IgD-negative memory B cell (primary cell): Measurements from ENCODE around the gene CCL28. TPM values are rescaled to one million over a fixed set of nuclear protein-coding genes. Genes with fewer than 3 reads are reported as not detected.
"Not testable (repeated sequence)": the region's sequence is repeated elsewhere in the genome, so short reads cannot be mapped to it uniquely, and the experiment has no call there.

Experiments used
- H3K27ac Mint-ChIP-seq, 3 donors: one replicate each; pipeline ENCODE4 v1.8.0; 2020 to 2022; ENCODE audit warnings: mild to moderate bottlenecking in 3 of 3, mixed read lengths in 3 of 3, moderate library complexity in 1 of 3
- H3K27me3 Mint-ChIP-seq: one replicate; pipeline ENCODE4 v1.8.0; 2021; ENCODE audit warnings: mixed read lengths
- H3K36me3 Mint-ChIP-seq: one replicate; pipeline ENCODE4 v1.8.0; 2020; ENCODE audit warnings: mild to moderate bottlenecking, mixed read lengths
- H3K4me1 Mint-ChIP-seq, 3 donors: one replicate each; pipeline ENCODE4 v1.8.0; 2020 to 2022; ENCODE audit warnings: mixed read lengths in 3 of 3, mild to moderate bottlenecking in 1 of 3
- H3K4me3 Mint-ChIP-seq, 4 donors: one replicate each; pipeline ENCODE4 v1.8.0; 2020 to 2022; ENCODE audit warnings: mild to moderate bottlenecking in 4 of 4, mixed read lengths in 4 of 4, moderate library complexity in 3 of 4
- H3K9me3 Mint-ChIP-seq, 3 donors: one replicate each; pipeline ENCODE4 v1.8.0; 2020 to 2021; ENCODE audit warnings: mixed read lengths in 3 of 3, mild to moderate bottlenecking in 1 of 3
- polyA plus RNA-seq: library from polyadenylated mRNA; unstranded; fragments of 300-500 nt; fragmentation: Illumina TruSeq; gene quantifications from one replicate; pipeline ENCODE4 v1.2.3, GENCODE V29; 2021

The CCL28 gene
- polyA plus RNA-seq, 1 donor from 2014 or later, result 13.1 TPM

DNA sequence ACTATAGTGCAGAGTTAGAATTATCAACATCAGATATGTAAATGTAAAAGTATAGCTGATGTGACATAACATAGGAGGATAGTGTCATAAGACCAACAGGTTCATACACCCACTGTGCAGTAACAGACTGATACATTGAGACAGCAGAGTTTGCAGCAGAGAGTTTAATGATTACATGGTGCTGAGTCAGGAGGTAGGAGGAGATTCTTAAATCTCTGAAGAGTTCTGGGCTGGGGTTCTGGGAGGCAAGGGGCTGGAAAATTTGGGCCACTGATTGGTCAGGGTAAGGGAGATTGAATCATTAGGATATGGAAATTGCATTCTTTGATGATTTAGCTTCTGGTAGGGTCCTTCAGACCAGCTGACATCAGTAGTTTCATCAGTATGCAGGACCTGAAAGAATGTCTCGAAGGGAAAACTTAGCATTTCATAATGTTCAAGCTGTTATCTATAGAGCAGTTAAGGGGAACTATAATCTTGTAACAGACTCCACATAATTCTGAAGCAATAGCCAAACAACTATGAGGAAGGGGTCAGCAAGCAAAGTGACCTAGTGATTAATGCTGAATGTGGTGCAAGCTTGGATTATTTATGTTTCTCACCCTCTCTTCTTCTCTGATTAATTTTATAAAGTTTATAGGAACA is 35.6 kb downstream of the CCL28 start:
- peaks cover 9% of the 10 kb centered on the region for H3K36me3 Mint-ChIP-seq

DNA sequence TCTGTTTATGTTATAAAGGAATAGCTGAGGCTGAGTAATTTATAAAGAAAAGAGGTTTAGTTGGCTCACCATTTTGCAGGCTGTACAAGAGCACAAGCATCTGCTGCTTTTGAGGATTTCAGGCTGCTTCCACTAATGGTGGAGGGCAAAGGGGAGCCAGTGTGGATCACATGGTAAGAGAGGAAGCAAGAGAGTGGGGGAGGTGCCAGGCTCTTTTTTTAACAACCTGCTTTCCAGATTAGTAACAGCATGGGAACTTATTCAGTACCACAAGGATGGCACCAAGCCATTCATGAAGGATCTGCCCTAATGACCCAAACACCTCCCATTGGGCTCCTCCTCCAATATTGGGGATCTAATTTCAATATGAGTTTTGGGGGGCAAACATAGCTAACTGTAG is 40.4 kb downstream of the CCL28 start:
- Mint-ChIP-seq H3K9me3 (peaks cover 2 to 5% (median 5%) of the 10 kb centered on the region in 3 donors), H3K27me3 (peaks cover 1% of the 10 kb centered on the region), H3K36me3 (peaks cover 15% of the 10 kb centered on the region), H3K4me3 (no peak overlapping the region), H3K27ac (no peak overlapping the region), H3K4me1 (no peaks in the 10 kb centered on the region)

More for the DNA sequence above, 35.6 kb downstream of the CCL28 start:
- H3K27ac Mint-ChIP-seq, result peak overlapping the region in 1 of 3 donors; percentile 12
- H3K4me3 Mint-ChIP-seq, result peak overlapping the region in 1 of 4 donors; percentile 83
- H3K9me3 Mint-ChIP-seq, result peaks cover 0 to 2% (median 0%) of the 10 kb centered on the region in 3 donors
- peaks cover 0 to under 1% (median 0%) of the 10 kb centered on the region in 3 donors for H3K4me1 Mint-ChIP-seq
- no peaks in the 10 kb centered on the region for H3K27me3 Mint-ChIP-seq

DNA sequence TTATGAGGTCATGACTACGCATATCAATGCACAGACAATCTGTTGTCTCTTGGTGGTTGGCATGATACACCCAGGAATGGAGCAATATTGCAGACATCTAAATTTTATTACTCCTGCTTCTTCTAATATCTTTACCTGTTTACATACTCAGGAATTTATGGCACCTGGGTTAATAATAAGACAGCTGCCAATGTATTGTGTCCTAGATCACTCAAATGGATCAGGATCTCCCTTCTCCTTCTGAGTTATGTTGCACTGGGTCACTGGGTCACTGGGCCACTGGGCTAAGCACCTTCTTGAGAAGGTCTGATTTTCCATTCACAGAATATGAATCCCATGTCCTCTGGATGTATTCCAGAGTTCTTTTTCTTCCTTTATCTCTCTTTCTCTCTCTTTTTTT is 41.8 kb downstream of the CCL28 start:
- no peaks in the 10 kb centered on the region for H3K4me1 Mint-ChIP-seq
- H3K27me3 Mint-ChIP-seq, result peaks cover 3% of the 10 kb centered on the region
- peaks cover 13% of the 10 kb centered on the region for H3K36me3 Mint-ChIP-seq
- peaks cover 5% of the 10 kb centered on the region in 3 donors for H3K9me3 Mint-ChIP-seq
- no peak overlapping the region for H3K27ac Mint-ChIP-seq
- H3K4me3 Mint-ChIP-seq, result no peak overlapping the region

DNA sequence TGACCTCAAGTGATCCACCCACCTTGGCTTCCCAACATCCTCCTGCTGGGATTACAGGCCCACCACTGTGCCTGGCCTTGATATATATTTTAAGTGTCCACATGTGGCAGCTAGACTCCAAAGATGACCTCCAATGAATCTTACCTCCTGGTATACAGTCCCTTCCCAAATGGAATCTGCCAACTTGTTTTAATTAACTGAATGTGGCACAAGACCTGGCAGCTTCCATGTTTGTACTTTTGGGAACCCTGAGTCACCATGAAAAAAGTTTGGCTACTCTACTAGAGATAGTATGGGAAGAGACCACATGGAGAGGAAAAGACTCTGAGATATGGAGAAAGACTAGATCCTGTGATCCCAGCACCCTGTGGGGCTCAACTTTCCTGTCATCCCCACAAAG is 42.5 kb downstream of the CCL28 start:
- Mint-ChIP-seq H3K27me3 (peaks cover 3% of the 10 kb centered on the region), H3K36me3 (peaks cover 13% of the 10 kb centered on the region), H3K27ac (no peak overlapping the region), H3K9me3 (peaks cover 5% of the 10 kb centered on the region in 3 donors), H3K4me3 (no peak overlapping the region), H3K4me1 (no peaks in the 10 kb centered on the region)

DNA sequence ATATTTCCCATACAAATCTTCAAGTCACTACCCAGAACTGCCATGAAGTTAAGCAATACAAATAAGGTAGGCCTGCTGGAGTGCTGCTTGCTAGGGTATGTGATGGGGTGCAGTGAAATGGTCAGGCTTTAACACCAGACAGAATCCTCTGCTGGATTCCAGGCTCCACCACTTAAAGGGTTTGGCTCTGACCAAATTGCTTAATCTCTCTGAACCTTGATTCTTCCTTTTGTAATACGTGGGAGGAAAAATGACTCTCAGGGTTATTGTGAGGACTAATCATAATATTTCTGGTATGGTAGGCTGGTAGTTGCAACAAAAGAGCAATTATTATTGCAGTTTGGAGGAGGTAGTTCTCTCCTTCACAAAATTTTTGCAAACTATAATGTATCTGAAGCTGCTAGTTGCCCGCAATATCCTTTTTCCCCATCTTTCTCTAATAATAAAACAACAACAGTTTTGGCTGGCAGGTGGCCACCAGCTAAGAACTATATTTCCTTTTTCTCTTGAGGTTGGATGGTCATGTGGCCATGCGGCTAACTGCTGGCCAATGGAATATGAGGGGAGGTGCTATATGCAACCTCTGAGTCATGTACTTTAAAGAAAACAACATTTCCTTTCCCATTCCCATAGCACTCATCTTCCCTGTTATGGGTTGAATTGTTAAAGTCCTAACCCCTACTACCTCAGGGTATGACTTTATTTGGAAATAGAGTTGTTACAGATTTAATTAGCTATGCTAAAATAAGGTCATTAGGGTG is 44.1 kb downstream of the CCL28 start:
- Mint-ChIP-seq H3K4me3 (no peak overlapping the region), H3K4me1 (no peaks in the 10 kb centered on the region), H3K36me3 (peaks cover 11% of the 10 kb centered on the region), H3K9me3 (peaks cover 5% of the 10 kb centered on the region in 3 donors), H3K27me3 (peaks cover 3% of the 10 kb centered on the region), H3K27ac (no peak overlapping the region)

DNA sequence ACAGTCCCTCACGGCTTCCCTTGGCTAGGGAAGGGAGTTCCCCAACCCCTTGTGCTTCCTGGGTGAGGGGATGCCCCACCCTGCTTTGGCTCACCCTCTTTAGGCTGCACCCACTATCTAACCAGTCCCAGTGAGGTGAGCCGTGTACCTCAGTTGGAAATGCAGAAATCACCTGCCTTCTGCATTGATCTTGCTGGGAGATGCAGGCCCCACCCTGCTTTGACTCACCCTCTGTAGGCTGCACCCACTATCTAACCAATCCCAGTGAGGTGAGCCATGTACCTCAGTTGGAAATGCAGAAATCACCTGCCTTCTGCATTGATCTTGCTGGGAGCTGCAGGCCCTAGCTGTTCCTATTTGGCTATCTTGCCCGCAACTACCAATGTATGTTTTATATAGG is 44.7 kb downstream of the CCL28 start:
- Mint-ChIP-seq H3K27me3 (peaks cover 4% of the 10 kb centered on the region), H3K9me3 (peaks cover 5% of the 10 kb centered on the region in 3 donors), H3K27ac (no peak overlapping the region), H3K4me1 (no peaks in the 10 kb centered on the region), H3K36me3 (peaks cover 11% of the 10 kb centered on the region), H3K4me3 (no peak overlapping the region)

DNA sequence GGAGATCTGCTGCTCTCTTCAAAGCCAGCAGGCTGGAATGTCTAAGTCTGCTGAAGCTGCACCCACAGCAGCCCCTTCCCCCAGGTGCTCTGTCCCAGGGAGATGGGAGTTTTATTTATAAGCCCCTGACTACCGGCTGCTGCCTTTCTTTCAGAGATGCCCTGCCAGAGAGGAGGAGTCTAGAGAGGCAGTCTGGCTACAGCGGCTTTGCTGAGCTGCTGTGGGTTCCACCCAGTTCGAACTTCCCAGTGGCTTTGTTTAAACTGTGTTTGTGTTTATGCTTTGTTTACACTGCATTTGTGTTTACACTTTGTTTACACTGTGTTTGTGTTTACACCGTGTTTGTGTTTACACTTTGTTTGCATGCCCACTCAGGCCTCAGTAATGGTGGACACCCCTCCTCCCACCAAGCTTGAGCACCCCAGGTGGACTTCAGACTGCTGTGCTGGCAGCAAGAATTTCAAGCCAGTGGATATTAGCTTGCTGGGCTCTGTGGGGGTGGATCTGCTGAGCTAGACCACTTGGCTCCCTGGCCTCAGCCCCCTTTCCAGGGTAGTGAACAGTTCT is 45.4 kb downstream of the CCL28 start:
- not testable (repeated sequence) for H3K9me3 Mint-ChIP-seq

DNA sequence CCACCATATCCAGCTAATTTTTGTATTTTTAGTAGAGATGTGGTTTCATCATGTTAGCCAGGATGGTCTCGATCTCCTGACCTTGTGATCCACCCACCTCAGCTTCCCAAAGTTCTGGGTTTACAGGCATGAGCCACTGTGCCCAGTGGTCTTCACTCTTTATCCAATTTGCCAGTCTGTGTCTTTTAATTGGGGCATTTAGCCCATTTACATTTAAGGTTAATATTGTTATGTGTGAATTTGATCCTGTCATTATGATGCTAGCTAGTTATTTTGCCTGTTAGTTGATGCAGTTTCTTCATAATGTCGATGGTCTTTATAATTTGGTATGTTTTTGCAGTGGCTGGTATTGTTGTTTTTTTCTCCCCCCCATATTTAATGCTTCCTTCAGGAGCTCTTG is 47.0 kb downstream of the CCL28 start:
- not testable (repeated sequence) for H3K4me3 Mint-ChIP-seq, H3K4me1 Mint-ChIP-seq, H3K27me3 Mint-ChIP-seq, H3K27ac Mint-ChIP-seq, H3K36me3 Mint-ChIP-seq
- H3K9me3 Mint-ChIP-seq, result peaks cover 9 to 20% (median 10%) of the 10 kb centered on the region in 3 donors

More for the DNA sequence above, 45.4 kb downstream of the CCL28 start:
- H3K4me3 Mint-ChIP-seq, H3K27me3 Mint-ChIP-seq, H3K27ac Mint-ChIP-seq, H3K4me1 Mint-ChIP-seq, H3K36me3 Mint-ChIP-seq: not testable (repeated sequence)

DNA sequence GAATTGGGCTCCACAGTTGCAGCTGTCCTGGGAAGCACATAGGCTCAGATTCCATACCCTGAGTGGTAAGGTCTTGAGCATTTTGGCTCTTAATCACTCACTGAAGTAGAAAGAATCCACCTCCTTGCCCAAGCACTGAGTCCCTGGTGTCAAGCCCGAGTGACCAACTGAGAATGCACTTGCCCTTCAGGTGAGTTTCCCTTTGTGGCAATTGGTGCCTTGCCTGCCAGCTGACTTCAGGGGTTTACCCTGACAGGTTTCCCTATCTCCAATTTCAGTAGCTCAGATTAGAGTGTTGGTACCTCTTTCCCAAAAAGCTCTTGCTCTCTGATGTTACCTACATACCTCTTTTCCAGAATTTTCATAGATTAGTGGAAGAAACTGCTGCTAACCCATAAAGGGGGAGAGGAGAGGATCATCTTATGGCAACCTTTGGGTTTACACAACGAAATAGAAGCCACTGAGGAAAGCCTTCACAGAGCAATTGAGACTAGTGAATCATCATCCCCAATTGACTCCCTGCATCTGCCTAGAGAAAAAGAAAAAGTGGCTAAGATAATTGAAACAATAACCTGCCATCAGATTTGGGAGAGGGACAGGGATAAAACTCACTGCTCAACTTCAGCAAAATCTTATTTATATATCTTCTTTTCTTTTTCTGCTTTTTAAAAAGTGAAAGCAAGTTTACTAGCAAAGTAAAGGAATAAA is 48.6 kb downstream of the CCL28 start:
- Mint-ChIP-seq H3K4me1 (no peaks in the 10 kb centered on the region), H3K9me3 (peaks cover 11 to 31% (median 20%) of the 10 kb centered on the region in 3 donors), H3K36me3 (peaks cover 4% of the 10 kb centered on the region), H3K27ac (no peak overlapping the region), H3K27me3 (peaks cover 4% of the 10 kb centered on the region), H3K4me3 (no peak overlapping the region)

DNA sequence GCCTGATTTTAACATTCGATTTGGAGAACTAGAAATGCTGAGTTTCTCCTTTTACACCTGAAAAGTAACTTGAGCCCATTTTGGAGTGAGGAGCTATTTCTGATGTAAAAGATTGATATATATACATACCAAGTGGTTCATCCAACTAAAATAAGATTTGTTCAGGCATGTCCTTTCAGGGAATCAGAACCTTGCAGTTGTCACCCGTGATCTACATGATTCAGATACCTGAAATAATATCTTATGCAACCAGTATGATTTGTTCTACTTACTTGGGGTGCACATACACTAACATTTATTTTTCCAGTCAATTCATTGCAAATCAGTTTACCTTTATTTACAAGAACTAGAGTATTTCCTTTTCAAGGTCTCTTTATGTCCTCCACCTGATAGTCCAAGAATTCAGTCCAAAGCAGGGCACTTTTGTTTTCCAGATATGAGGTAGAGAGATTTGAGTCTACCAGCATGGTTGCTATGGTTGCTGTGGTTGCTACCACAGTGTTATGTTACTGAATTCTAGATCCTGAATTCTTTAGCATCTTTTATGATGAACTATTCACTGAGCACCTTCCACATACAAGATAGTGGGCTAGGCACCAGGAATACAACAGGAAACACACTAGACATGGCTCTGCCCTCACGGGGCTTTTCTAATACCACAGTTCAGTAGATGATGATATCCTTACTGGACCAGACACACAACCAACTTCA is 49.3 kb downstream of the CCL28 start:
- Mint-ChIP-seq H3K9me3 (peaks cover 11 to 31% (median 18%) of the 10 kb centered on the region in 3 donors), H3K36me3 (peaks cover 4% of the 10 kb centered on the region), H3K4me3 (no peak overlapping the region), H3K27ac (no peak overlapping the region), H3K27me3 (peaks cover 4% of the 10 kb centered on the region), H3K4me1 (no peaks in the 10 kb centered on the region)

DNA sequence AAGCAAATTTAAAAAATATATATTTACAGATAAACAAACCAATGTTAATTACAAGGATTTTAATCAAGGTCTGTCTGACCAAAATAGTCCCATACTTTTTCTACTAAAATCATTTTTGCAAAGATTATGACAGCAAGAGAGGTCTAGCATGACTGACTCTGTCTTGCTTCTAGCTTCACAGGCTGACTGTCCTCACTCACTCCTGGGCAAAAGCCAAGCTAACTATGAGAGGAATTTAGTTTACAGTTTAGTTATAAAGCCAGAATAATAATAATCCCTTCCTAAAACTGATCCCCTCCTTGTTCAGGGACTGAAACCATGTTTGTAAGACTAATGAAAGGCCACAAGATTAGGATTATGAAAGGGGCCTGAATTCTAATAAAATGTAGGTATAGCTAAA is 53.5 kb downstream of the CCL28 start:
- no peak overlapping the region for H3K4me3 Mint-ChIP-seq
- H3K36me3 Mint-ChIP-seq, result peaks cover 2% of the 10 kb centered on the region
- H3K9me3 Mint-ChIP-seq, result peaks cover 8 to 31% (median 15%) of the 10 kb centered on the region in 3 donors
- H3K4me1 Mint-ChIP-seq, result no peaks in the 10 kb centered on the region
- H3K27me3 Mint-ChIP-seq, result peaks cover 3% of the 10 kb centered on the region
- no peak overlapping the region for H3K27ac Mint-ChIP-seq

DNA sequence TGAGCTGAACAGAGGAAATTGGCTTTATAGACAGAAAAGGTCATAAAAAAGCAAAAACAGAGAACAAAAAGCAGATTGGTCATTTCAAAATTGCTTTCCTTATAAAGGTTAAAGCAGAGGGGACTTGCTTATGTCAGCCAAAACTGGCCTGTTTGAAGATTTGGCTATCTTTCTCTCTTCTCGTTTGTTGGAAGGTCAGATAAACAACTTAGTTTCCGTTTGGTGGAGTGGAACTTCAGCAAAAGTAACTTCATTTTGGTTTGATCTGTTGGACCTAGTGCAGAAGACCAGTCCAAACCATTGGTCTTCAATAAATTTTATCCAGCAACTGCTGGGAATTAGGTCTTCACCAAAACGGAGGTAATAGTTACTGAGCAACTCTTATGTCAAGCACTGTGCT is 53.9 kb downstream of the CCL28 start:
- Mint-ChIP-seq H3K9me3 (peaks cover 8 to 31% (median 15%) of the 10 kb centered on the region in 3 donors), H3K27me3 (peaks cover 3% of the 10 kb centered on the region), H3K4me1 (no peaks in the 10 kb centered on the region), H3K4me3 (no peak overlapping the region), H3K36me3 (peaks cover 2% of the 10 kb centered on the region), H3K27ac (no peak overlapping the region)

DNA sequence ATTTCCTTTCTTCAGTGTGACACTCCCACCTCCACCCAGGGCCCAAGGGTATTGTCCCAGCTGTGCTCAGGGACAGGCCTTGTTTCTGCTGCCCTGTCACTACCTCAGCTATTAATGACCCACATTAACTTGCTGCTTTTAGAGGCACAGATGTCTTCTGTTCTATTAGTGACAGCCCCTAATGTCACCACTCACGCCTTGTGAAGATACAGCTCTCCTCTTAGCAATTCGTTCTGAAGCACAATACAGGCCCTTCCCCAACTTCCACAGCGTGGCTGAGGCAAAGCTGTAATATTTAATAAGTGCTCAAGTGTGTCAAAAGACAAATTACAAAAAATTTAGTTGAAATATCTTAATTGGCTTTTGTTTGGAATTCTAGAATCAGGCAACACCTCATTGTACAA is 54.3 kb downstream of the CCL28 start:
- Mint-ChIP-seq H3K4me3 (no peak overlapping the region), H3K4me1 (no peaks in the 10 kb centered on the region), H3K27ac (no peak overlapping the region), H3K27me3 (peaks cover 3% of the 10 kb centered on the region), H3K9me3 (peaks cover 8 to 31% (median 15%) of the 10 kb centered on the region in 3 donors), H3K36me3 (peaks cover 2% of the 10 kb centered on the region)

DNA sequence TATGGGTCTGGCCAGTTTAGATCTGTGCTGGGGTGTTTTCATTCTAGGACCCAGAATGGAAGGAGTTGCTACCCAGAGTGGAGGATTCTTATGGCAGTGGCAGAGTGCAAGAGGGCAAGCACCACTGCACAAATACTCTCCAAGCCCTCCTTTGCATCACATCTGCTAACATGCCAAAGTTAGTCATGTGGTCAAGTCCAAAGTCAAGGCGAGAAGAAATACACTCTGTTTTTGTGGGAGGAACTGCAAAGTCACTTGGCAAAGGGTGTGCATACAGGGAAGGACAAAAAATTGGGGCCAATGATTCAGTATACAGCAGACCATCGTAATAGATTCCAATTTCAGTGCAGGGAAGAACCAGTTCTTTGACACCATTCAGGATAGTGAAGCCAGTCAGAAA is 55.1 kb downstream of the CCL28 start:
- Mint-ChIP-seq H3K4me1 (no peaks in the 10 kb centered on the region), H3K27me3 (peaks cover 2% of the 10 kb centered on the region), H3K36me3 (peaks cover 2% of the 10 kb centered on the region), H3K9me3 (peaks cover 8 to 30% (median 15%) of the 10 kb centered on the region in 3 donors), H3K4me3 (no peak overlapping the region), H3K27ac (peak overlapping the region in 1 of 3 donors; percentile 27)
